Kidney (tissue), 14 donors: Measurements from ENCODE around the gene LSMEM2. TPM values are rescaled to one million over a fixed set of nuclear protein-coding genes. Genes with fewer than 3 reads are reported as not detected.

ENCODE experiments used
- DNase-seq, 5 donors: peaks; one replicate each; pipeline ENCODE4 v3.0.0-alpha.2; 2013 to 2020
- FAIRE-seq: peaks from 2 replicates; lab custom pipeline; 2012; peaks lifted over from hg19 to GRCh38; lab: Jason Lieb, UNC
- H3K27ac ChIP-seq, 2 donors: one replicate each; pipeline ENCODE4 v1.7.0; 2013; ENCODE audit warnings: low read depth in 2 of 2, low read length in 2 of 2, inconsistent platforms in 1 of 2
- H3K27me3 ChIP-seq: one replicate; pipeline ENCODE4 v1.7.1; 2013; ENCODE audit warnings: low read length, inconsistent platforms; ENCODE audit not compliant: control insufficient read depth, insufficient read depth
- H3K36me3 ChIP-seq, 3 donors: one replicate each; pipeline versions ENCODE4 v1.7.0 to v1.7.1; 2013; ENCODE audit warnings: low read length in 3 of 3, control low read depth in 1 of 3, inconsistent platforms in 1 of 3; ENCODE audit not compliant: insufficient read depth in 3 of 3, control insufficient read depth in 2 of 3
- H3K4me1 ChIP-seq, 3 donors: one replicate each; pipeline versions ENCODE4 v1.7.0 to v1.7.1; 2013; ENCODE audit warnings: low read length in 3 of 3, inconsistent platforms in 1 of 3, low read depth in 1 of 3; ENCODE audit not compliant: control insufficient read depth in 2 of 3, insufficient read depth in 2 of 3
- H3K4me3 ChIP-seq, 3 donors: one replicate each; pipeline versions ENCODE4 v1.7.0 to v1.8.1; 2013; ENCODE audit warnings: low read length in 3 of 3, control low read depth in 1 of 3, inconsistent platforms in 1 of 3
- H3K9ac ChIP-seq, 3 donors: one replicate each; pipeline versions ENCODE4 v1.7.0 to v1.7.1; 2013; ENCODE audit warnings: low read length in 3 of 3, control low read depth in 1 of 3, inconsistent platforms in 1 of 3
- H3K9me3 ChIP-seq, 3 donors: one replicate each; pipeline versions ENCODE4 v1.7.0 to v1.7.1; 2013; ENCODE audit warnings: low read length in 3 of 3, control low read depth in 1 of 3, inconsistent platforms in 1 of 3; ENCODE audit not compliant: control insufficient read depth in 2 of 3, insufficient read depth in 1 of 3
- CTCF ChIP-seq: IDR thresholded peaks from 3 replicates; pipeline ENCODE4 v1.5.1; 2012; ENCODE audit warnings: mild to moderate bottlenecking, moderate library complexity, borderline replicate concordance; ENCODE audit not compliant: insufficient read depth; ENCODE audit errors: extremely low read depth
- intact Hi-C: fragments of 100-400 bp; cut with DNase I; formaldehyde crosslinking; loops from one replicate; pipeline ENCODE4 v1.11.1; 2022
- polyA plus RNA-seq: library from polyadenylated mRNA; stranded (reverse); fragments of 350-450 nt; fragmentation: Illumina TruSeq; extraction: RNeasy Lipid Tissue Mini Kit (QIAGEN cat#74804); gene quantifications from one replicate; pipeline ENCODE4 v1.2.3, GENCODE V29; 2014; ENCODE audit warnings: low read depth, low replicate concordance; ENCODE audit not compliant: insufficient read depth
- total RNA-seq: library from RNA; stranded (reverse); fragmentation: NEBNext Ultra II Directional; extraction: Animal tissue kit (Norgen Biotek cat#: 25700); gene quantifications from one replicate; pipeline ENCODE4 v1.2.1, GENCODE V29; 2021
- donor health status: control.
- donor health status: control.
- donor health status: control.
- donor health status: control.
- donor health status: control.
- donor health status: DM: yes; HTN: yes; CAD: no.
- donor health status: Normal renal cell carcinoma (clear cell type).

LSMEM2 gene
- total and polyA plus RNA-seq, 2 donors from 2014 or later: 0.22 to 0.62 TPM

GRCh38 chr3:50266836-50267235 is 12.1 kb upstream of the LSMEM2 start:
- Histone ChIP-seq H3K9me3 (no peaks in the 10 kb centered on the region), H3K4me3 (peak overlapping the region; percentile 42 to 84 (median 73)), H3K27ac (peak overlapping the region; percentile 91 to 94), H3K36me3 (no peaks in the 10 kb centered on the region), H3K9ac (peak overlapping the region in 2 of 3 donors; percentile 66 to 95), H3K4me1 (peaks cover 0 to 59% (median 42%) of the 10 kb centered on the region in 3 donors), H3K27me3 (no peaks in the 10 kb centered on the region)
- intact Hi-C loops: no loop called here
- FAIRE-seq (no peak), DNase-seq (peak in 2 of 5 donors; percentile 15 to 68)
- no peak for TF ChIP-seq CTCF

GRCh38 chr3:50267280-50267913 is 11.5 kb upstream of the LSMEM2 start:
- Histone ChIP-seq H3K9me3 (no peaks in the 10 kb centered on the region), H3K27me3 (no peaks in the 10 kb centered on the region), H3K27ac (peak overlapping the region; percentile 91 to 94), H3K9ac (peak overlapping the region; percentile 21 to 95 (median 66)), H3K4me1 (peaks cover 0 to 59% (median 45%) of the 10 kb centered on the region in 3 donors), H3K4me3 (peak overlapping the region; percentile 42 to 84 (median 73)), H3K36me3 (no peaks in the 10 kb centered on the region)
- DNase-seq (peak; percentile 87 to 93 (median 92)), FAIRE-seq (no peak)
- TF ChIP-seq CTCF: no peak
- intact Hi-C loops: no loop called here

- no peaks in the 10 kb centered on the region for H3K9me3 ChIP-seq
- H3K4me3 ChIP-seq: peak overlapping the region in 2 of 3 donors; percentile 3 to 84
- intact Hi-C loops: no loop called here
- FAIRE-seq: no peak
- H3K36me3 ChIP-seq: no peaks in the 10 kb centered on the region
- no peak for TF ChIP-seq CTCF
- peak overlapping the region; percentile 91 to 94 for H3K27ac ChIP-seq
- H3K4me1 ChIP-seq: peaks cover 0 to 62% (median 45%) of the 10 kb centered on the region in 3 donors
- H3K27me3 ChIP-seq: no peaks in the 10 kb centered on the region
- peak overlapping the region in 1 of 3 donors; percentile 95 for H3K9ac ChIP-seq
- peak in 1 of 5 donors; percentile 21 for DNase-seq
Measured at GRCh38 chr3:50268276-50268675, 10.6 kb upstream of the LSMEM2 start.
